CD1c-positive myeloid dendritic cell (primary cell): ENCODE results near the gene VWA8.

ENCODE experiments used
- DNase-seq: peaks from one replicate; pipeline ENCODE4 v3.0.0-alpha.2; 2016; ENCODE audit errors: extremely low spot score

Gene VWA8

GRCh38 chr13:41960637-41961465 lies at the start of gene VWA8:
VWA8 (minus strand) TSS chr13:41961109; CDS start chr13:41961015, 94 bp downstream.
- DNase-seq, result peak; percentile 81

- DNase-seq, result no peak
Observed at GRCh38 chr13:42009057-42009456, 48.1 kb upstream of the VWA8 start.

DNA sequence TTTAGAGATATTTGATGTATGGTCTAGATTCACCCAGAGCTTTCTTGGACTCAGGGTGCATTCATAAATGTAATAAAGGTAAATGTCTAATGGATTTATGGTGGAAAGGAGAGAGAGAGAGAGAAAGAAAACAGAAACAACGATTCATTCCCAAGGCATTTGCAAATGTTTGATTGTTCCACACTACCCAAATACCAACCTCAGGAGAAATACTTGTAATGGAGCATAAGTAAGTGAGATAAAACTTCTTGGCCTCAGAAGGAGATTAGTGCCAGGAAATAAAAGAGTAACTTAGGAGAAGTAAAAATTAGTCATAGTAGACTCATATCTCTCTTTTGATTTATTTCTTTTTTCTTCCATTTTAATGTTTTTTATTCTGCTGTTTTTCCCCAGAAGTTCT lies 46.9 kb upstream of the VWA8 start:
- no peak for DNase-seq

GRCh38 chr13:42002066-42002465 lies 41.2 kb upstream of the VWA8 start:
- no peak for DNase-seq

GRCh38 chr13:42001580-42001979 lies 40.7 kb upstream of the VWA8 start:
- DNase-seq, result no peak

GRCh38 chr13:42000846-42001245 lies 39.9 kb upstream of the VWA8 start:
- no peak for DNase-seq

DNA sequence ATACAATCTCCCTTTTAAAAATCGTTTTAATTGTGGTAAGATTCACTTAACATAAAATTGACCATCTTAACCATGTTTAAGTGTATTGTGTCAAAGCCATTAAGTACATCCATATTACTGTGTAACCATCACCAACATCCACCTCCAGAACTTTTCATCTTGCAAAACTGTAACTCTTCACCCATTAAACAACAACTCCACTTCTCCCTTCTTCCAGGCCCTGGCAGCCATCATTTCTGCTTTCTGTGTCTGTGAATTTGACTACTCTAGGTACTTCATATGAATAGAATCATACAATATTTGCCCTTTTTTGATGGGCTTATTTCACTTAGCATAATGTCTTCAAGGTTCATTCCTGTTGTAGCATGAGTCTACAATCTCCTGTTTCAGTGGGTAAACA lies 36.5 kb upstream of the VWA8 start:
- no peak for DNase-seq

GRCh38 chr13:41995946-41996345 lies 35.0 kb upstream of the VWA8 start:
- peak; percentile 23 for DNase-seq

DNA sequence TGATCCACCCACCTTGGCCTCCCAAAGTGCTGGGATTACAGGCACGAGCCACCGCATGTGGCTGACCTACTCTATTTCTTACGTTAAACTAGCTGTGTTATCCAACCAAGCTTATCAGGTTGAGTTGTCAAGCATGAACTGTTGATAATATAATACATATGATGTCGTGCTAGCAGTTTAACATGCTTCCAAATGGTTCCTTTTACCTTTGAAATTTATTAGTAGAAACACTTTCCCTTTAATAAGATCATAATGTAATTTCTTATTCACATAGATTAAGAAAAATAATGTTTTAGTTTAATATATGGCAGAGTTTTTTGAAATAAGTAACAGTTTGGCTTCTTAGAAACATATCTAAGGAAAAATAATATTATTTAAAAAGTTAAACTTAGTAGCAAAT lies 34.4 kb upstream of the VWA8 start:
- DNase-seq, result no peak

DNA sequence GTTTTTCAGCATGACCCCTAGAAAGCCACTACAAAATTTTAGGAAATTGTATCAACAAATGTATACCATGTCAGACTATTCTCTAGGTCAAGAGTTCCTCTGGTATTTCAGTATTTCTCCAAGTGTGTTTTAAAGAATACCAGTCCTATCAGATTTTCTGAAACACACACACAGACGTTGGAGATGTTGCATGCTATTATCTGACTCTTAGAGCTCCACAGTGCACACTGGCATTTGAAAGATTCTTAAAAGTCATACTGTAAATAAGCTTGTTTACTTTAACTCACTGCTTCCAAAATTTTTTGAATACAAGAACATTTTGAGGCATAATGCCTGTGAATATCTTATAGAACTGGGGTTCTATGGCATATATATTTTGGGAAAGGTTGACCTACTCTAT lies 33.8 kb upstream of the VWA8 start:
- no peak for DNase-seq

DNA sequence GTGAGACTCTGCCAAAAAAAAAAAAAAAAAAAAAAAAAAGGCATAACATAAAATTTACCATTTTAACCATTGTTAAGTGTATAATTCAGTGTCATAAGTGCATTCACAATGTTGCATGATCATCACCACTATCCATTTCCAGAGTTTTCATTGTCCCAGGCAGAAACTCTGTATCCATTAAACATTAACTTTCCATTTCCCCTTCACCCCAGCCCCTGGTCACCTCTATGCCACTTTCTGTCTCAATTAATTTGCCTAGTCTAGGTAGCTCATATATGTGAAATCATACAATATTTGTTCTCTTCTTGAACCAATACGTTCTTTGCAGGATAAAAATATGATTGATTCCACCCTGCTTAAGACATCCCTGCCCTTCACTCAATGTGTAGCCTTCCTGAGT lies 31.0 kb upstream of the VWA8 start:
- DNase-seq, result no peak

DNA sequence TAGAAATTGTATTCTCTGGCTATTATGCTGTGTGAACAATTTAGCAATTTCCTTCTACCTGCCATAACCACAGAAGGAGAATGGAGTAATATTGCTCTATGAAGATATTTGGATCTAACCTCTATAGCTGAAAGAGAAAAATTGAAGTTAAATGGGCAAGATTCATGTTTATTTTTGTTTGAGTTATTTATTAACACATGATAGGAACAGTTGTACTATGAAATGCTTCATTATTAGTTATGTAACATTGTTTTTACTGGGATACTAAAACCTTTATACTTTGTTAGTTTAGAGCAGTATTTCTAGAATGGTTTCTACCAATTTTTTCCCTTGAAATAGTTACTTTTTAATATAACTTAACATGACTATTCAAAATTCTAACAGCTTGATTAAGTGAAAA lies 27.3 kb upstream of the VWA8 start:
- no peak for DNase-seq

DNA sequence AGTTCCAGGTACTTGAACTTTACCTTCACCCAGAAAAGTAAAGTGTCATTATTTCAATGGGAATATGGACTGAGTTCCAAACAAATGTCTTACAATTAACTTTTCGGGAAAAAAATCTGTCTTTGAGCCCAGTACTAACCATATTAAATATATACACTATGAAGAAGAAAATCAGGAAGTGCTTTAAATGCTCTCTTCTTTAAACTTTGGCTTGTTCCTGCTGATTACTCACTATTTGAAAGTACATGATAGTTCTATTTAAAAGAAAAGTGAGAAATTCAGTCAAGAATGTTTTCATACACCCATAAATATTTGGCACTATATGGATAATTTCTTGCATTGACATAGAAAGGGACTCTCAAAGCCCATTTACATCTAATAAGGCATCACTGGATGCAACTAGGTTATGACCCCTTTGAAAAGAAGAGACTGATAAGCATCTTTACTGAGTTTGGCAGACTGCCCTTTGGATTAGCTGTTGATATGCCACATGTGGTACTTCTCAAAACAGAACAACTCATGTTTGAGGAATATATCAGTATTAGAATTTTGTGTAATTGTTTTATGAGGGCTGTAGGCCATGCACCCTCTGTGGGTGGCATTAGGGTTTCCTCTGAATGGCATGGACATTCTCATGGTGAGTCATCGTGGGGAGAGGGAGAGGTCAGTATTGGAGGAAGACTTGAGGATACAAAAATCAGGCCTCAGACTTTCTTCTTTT lies 25.0 kb upstream of the VWA8 start:
- peak; percentile 30 for DNase-seq

- no peak for DNase-seq
Observed at GRCh38 chr13:41981951-41982715, 21.2 kb upstream of the VWA8 start.

DNA sequence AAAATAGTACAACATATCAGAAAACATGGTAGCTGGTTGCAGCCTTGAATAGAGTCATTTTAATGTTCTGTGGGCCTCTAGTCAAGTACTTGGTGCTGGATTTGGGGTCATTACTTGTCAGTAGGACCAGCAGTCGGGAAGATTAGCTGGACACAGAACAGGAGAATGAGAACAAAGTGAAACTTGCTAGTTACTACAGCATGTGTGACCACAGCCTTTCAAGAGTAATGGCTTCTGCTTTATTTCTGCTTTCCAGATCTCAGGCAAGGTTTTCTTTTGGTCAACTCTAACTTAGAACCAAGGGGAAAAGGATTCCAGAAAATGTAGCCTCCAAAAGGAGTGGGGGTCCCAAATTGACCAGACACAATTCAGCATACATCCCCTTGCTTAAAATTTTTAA lies 17.1 kb upstream of the VWA8 start:
- no peak for DNase-seq

DNA sequence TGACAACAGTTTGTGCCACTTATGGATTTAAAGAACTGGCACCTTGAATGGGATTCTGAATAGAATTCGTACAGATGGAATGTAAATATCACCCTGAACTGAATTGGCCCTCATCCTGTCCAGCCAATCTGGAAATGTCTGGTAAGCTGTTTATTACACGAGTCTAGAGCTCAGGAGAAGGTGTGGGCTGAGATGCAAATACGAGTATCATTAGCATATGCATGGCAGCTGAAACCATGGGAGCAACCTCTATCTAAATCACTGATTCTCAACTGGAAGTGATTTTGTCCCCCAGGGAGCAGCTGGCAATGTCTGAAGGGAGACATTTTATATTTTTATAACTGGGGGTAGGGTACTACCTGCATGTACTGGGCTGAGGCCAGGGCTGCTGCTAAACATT lies 15.6 kb upstream of the VWA8 start:
- no peak for DNase-seq

GRCh38 chr13:41974262-41974900 lies 13.5 kb upstream of the VWA8 start:
- DNase-seq, result no peak

GRCh38 chr13:41973247-41973741 lies 12.4 kb upstream of the VWA8 start:
- no peak for DNase-seq

DNA sequence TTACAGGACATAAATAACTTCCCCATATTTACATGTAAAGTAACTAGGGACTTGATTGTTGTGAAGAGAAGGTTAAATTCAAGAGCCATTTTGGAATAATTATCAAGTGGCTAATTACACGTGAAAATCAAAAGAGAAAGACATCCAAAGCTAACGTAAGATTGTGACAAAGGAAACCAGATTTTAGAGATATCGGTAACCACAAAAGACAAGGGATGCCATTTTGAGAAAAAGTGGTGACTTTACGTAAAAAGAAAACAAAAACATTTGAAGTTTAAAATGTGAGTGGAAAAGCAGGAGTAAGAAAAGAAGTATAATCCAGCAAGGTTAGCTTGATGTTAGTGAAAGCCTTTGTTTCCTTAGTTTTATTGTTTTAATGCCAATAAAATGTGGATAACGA lies 10.9 kb upstream of the VWA8 start:
- DNase-seq, result no peak

- DNase-seq, result no peak
Observed at GRCh38 chr13:41970918-41971317, 10.0 kb upstream of the VWA8 start.

- DNase-seq, result peak; percentile 77
Observed at GRCh38 chr13:41970022-41970421, 9.1 kb upstream of the VWA8 start.

- DNase-seq, result peak; percentile 41
Observed at GRCh38 chr13:41969072-41969471, 8.2 kb upstream of the VWA8 start.
